ENCODE measurements around the gene QKI.
A peak's percentile ranks its signal among the peaks of the same experiment; 100 is the strongest.
"Not testable (repeated sequence)": the region's sequence is repeated elsewhere in the genome, so short reads cannot be mapped to it uniquely, and the experiment has no call there.

Gene QKI

GRCh38 chr6:163414117-163414945, at the start of gene QKI:
TSS of gene QKI (plus strand) at chr6:163414718. CDS start at chr6:163415194, 476 bp downstream.
- DNase-seq (ENCODE audit: extremely low read depth in 1 of 2, low read depth in 1 of 2): peak; percentile 57 to 75

DNA sequence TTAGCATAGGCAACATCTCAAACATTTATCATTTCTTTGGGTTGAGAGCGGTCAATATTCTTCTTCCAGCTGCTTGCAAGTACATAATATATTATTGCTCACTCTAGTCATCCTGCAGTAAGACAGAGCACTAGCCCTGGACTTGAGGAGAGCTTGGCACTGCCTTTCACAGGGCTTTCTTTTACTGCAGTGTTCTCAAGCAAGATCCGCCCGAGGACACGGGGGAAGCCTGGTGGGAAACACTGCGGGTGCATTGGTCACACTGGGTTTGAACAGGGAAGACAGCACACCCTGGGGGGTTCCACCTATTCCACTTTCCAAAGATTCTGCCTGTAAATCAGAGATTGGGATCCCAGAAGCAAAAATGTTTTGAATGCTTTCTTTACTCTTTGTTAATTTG, 48.2 kb upstream of the QKI start:
- no peak for DNase-seq (ENCODE audit: extremely low read depth in 1 of 2, low read depth in 1 of 2)

DNA sequence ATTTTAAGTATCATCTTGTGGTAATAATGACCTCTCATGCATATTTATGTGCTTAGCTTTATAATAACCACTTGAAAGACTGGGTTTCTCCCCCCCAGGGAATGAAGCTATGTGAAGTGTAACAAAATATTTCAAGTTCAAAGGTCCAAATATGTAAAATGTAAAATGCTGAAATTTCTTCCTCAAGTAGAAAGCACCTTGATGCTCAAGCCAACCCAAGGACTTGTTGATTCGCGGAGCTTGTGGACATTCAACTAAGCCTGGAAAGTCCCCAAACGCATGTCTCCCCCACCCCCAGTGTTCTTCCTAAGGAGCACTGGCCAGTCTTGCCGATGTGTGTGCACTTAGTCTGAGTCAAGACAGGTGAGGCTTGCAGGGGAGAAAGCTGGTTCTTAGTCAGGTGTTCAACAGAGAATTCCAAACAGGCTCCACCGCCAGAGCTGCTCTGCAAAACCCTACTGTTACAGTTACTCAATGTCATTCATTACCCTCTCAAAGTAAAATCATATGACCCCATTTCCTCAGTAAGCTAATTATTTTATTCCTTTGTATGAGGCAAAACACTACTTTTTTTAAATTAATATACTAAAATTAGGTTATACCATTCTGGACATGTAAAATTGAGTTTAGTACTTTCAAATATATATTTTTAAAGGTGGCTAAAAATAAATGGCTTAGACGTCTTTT, 46.9 kb upstream of the QKI start:
- DNase-seq (ENCODE audit: extremely low read depth in 1 of 2, low read depth in 1 of 2): no peak

GRCh38 chr6:163369141-163369540, 45.4 kb upstream of the QKI start:
- no peak for DNase-seq (ENCODE audit: extremely low read depth in 1 of 2, low read depth in 1 of 2)

DNA sequence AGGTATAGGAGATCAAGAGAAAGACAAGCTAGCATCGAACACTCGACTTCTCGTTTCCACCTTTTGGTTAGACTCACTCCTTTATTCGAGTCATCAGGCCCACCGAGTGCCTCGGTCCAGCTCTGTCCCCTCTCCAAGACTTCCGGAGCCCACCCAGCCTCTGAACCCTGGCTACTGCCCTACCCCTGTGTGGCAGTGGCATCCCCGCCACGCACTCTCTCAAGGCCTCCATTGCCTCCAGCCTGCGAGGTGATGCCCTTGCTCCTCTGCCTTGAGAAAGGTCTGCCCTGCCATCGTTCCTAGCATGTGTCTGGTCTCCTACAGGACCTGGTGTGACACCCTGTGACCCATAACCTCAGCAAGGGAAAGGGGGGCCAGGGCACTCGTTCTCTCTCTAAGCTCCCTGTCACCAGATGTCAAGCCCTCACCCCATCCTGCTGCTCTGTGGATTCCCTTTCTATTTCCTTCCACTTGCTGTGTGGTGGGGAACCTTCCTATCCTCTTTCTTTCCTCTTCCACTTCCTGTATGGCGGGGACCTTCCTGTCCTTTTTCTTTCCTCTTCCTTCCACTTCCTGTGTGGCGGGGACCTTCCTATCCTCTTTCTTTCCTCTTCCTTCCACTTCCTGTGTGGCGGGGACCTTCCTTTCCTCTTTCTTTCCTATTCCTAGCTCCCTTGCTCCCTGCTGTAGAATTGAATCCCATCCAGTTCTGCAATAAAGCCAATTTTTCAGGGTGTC, 44.7 kb upstream of the QKI start:
- no peak for DNase-seq (ENCODE audit: extremely low read depth in 1 of 2, low read depth in 1 of 2)

GRCh38 chr6:163370464-163371117, 43.9 kb upstream of the QKI start:
- DNase-seq (ENCODE audit: extremely low read depth in 1 of 2, low read depth in 1 of 2): no peak

DNA sequence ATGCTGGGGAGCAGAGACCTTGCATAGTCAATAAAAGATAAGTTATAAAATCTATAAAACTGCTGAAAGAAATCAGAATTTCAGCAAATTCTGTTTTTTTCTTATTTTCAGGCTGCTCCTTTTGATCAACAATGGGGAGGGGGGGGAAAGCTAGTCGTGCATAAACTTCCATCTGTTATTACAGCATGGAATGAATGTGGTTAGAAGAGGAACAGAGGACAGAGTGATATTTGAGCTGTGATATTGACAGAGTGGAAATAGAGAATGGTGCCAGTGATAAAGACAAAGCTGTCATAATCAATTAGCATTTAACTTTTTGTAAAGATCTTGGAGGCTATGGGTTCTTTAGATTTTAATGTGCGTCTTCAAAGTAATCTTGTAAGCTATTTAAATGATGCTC, 43.4 kb upstream of the QKI start:
- no peak for DNase-seq (ENCODE audit: extremely low read depth in 1 of 2, low read depth in 1 of 2)

- DNase-seq (ENCODE audit: extremely low read depth in 1 of 2, low read depth in 1 of 2): no peak
These were observed 41.3 kb upstream of the QKI start for GRCh38 chr6:163373240-163373639.

DNA sequence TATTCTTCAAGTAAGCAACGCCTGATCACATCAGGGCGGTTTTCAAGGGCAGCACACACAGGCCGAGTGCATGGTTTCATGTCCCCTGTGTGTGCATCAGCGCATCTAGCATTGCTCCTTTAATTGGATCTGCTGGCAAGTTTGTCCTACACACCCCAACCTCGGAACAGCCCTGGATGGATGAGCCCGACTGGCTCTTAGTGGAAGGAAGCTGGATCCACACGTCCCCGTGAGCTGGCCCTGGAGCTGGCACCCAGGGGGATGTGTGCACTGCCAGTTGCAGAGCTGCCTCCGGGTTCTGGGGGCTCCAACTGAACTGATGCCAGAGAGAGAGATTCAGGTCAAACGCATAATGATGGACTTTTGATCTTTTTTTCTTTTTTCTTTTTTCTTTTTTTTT, 39.2 kb upstream of the QKI start:
- no peak for DNase-seq (ENCODE audit: extremely low read depth in 1 of 2, low read depth in 1 of 2)

GRCh38 chr6:163376187-163376586, 38.3 kb upstream of the QKI start:
- no peak for DNase-seq (ENCODE audit: extremely low read depth in 1 of 2, low read depth in 1 of 2)

- DNase-seq (ENCODE audit: extremely low read depth in 1 of 2, low read depth in 1 of 2): no peak
These were observed 37.0 kb upstream of the QKI start for GRCh38 chr6:163377561-163377960.

- DNase-seq (ENCODE audit: extremely low read depth in 1 of 2, low read depth in 1 of 2): no peak
These were observed 34.3 kb upstream of the QKI start for GRCh38 chr6:163380216-163380615.

- DNase-seq (ENCODE audit: extremely low read depth in 1 of 2, low read depth in 1 of 2): no peak
These were observed 33.3 kb upstream of the QKI start for GRCh38 chr6:163381118-163381756.

- not testable (repeated sequence) for DNase-seq (ENCODE audit: extremely low read depth in 1 of 2, low read depth in 1 of 2)
These were observed 31.1 kb upstream of the QKI start for GRCh38 chr6:163383396-163383795.

DNA sequence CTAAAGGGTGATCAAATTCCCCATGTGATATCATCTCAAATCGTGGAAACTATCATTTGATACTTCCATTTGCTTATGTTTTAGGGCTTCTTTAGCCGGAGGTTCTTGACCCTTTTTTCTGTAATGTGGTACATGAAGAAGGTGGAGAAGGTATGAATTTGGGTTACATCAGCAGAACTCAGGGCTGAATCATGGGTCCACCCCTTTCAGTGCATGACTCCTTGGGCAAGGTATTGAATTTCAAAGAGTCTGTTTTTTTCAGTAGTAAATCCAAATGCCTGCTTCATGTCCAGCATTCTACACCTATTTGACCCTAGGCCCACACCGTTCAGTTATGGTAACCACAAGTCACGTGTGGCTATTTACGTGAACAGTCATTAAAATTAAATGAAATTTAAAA, 30.6 kb upstream of the QKI start:
- DNase-seq (ENCODE audit: extremely low read depth in 1 of 2, low read depth in 1 of 2): no peak

DNA sequence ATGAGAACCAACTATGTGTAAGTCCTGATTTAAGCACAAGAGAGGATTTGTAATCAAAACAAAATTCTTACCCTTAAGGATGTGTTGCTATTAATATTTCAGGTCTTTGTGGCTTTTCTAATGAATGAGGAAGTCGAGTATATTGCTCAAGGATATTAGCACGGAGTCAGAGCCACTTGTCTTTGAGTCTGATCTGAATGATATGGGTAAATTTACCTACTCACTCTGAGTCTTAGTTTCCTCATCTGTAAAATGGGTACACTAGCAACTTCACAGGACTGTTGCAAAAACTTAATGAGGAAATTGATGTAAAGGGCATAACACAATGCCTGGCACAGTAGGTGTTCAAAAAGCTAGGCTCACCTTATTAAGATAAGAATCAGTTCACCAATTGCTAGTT, 30.0 kb upstream of the QKI start:
- DNase-seq (ENCODE audit: extremely low read depth in 1 of 2, low read depth in 1 of 2): no peak

- not testable (repeated sequence) for DNase-seq (ENCODE audit: extremely low read depth in 1 of 2, low read depth in 1 of 2)
These were observed 29.0 kb upstream of the QKI start for GRCh38 chr6:163385503-163385902.

GRCh38 chr6:163386329-163386908, 28.1 kb upstream of the QKI start:
- no peak for DNase-seq (ENCODE audit: extremely low read depth in 1 of 2, low read depth in 1 of 2)

DNA sequence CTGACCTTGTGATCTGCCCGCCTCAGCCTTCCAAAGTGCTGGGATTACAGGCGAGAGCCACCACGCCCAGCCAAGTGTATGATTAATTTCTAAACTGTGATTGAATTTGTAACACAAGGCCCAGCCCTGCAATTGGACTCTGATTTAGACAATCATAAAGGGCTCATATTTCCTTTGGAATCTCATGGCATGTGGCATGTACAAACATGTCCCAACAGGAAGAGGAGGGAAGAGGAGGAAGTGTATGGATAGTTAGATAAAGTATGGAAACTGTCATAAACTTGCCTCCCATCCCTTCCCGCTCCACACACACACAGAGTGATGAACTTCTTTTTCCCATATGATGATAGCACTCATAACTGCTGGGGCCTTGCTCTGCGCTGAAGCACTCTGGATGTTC, 27.2 kb upstream of the QKI start:
- no peak for DNase-seq (ENCODE audit: extremely low read depth in 1 of 2, low read depth in 1 of 2)

DNA sequence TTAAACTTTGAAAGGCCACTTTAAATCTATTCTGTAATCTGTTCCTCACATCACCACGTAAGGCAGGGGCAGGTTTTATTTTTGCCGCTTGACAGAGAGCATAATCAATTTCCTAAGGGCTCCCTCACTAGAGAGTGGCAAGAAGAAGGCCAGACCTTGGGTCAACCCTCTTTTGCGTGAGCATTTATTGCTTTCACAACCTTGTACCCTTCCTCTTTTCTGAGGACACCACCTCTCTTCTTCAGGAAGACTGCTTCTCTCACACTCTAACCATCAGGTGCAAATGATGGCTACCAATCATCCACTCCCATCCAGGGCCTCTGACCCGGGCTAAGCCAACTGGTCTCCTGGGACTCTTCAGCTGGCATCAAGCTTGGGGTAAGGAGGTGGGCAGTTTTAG, 25.2 kb upstream of the QKI start:
- no peak for DNase-seq (ENCODE audit: extremely low read depth in 1 of 2, low read depth in 1 of 2)

All from activated CD8-positive, alpha-beta memory T cell treated with anti-CD3 and anti-CD28 coated beads for 1 hour (primary cell).